GM10847 (cell line): ENCODE data around the gene ANO6.

Experiments used
- POLR2A ChIP-seq: IDR thresholded peaks from 2 replicates; pipeline ENCODE4 v1.6.1; 2011; ENCODE audit not compliant: insufficient read length; ENCODE audit errors: extremely low read depth

Gene ANO6

DNA sequence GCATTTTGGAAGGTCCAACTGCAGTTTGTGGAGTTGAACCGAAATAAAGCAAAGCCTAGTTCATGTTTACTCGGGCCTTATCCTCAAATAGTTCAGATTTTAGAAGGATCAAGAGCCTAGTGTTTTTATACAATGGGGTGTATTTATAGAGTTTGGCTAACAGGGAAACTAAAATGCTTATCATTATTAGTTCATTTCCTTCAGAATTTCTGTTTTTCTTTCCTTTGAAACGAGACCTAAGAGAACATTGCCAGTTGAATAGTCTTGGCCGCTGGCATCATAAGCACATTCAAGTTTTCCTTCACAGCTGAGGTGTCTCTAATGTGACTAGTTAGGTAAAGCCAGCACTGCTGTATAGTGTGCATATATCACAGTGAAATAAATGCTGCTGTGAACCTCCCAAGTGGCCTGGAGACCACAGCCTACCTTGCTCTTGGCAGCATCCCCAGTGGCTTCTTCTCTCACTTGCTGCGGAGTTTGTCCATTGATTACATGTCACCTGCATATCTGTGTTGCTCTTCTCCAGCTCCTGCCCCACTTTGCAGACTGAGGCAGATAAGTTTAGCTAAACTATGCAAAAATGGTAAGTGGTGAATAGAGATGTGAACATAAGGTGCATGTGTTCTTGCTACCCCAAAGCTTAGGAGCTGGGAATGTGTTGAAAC, 88.8 kb downstream of the ANO6 start:
- no peak for TF ChIP-seq POLR2A

DNA sequence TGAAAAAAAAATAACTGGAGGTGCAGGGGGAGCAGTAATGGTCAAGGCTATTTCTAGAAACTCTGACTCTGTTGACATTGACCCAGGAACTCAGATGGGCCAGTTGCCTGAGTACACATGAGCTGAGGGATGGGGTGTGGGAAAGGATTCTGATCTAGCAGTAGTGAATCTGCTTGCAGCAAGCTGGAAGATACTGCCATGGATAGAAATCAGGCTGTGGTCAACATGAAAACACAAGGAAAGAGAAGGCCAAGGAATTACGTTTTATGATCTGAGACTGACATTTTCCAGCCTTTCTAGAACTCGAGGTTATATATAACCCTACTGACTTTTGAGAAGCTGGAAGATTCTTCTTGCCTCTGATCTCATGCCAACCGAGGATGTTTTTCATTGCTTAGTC, 90.0 kb downstream of the ANO6 start:
- no peak for TF ChIP-seq POLR2A

GRCh38 chr12:45309836-45310626, 94.1 kb downstream of the ANO6 start:
- TF ChIP-seq POLR2A = no peak

- no peak for TF ChIP-seq POLR2A
Measured at GRCh38 chr12:45310627-45310968, 94.7 kb downstream of the ANO6 start.

GRCh38 chr12:45312012-45312411, 96.1 kb downstream of the ANO6 start:
- no peak for TF ChIP-seq POLR2A

GRCh38 chr12:45314770-45315169, 98.9 kb downstream of the ANO6 start:
- no peak for TF ChIP-seq POLR2A

- TF ChIP-seq POLR2A = no peak
Measured at GRCh38 chr12:45315462-45315861, 99.6 kb downstream of the ANO6 start.

DNA sequence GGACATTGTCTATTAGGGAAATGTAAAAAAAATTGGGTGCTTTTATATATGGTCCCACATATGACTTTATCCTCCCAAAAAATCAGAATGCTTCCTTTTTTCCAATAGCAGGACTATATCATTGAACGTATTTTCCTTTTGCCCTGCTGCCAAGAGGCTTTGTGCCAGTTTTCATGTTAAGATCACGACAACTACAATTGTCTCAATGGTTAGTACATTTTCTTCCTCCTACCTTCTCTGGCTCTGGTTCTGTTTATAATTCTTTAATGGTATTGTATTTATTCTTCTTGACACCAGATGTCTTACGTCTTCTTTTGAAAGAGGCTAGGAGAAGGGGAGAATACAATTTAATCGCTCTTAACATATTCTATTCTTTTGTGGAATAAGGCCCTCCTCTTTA, 106.9 kb downstream of the ANO6 start:
- no peak for TF ChIP-seq POLR2A

- TF ChIP-seq POLR2A = no peak
Measured at GRCh38 chr12:45324391-45324790, 108.5 kb downstream of the ANO6 start.

DNA sequence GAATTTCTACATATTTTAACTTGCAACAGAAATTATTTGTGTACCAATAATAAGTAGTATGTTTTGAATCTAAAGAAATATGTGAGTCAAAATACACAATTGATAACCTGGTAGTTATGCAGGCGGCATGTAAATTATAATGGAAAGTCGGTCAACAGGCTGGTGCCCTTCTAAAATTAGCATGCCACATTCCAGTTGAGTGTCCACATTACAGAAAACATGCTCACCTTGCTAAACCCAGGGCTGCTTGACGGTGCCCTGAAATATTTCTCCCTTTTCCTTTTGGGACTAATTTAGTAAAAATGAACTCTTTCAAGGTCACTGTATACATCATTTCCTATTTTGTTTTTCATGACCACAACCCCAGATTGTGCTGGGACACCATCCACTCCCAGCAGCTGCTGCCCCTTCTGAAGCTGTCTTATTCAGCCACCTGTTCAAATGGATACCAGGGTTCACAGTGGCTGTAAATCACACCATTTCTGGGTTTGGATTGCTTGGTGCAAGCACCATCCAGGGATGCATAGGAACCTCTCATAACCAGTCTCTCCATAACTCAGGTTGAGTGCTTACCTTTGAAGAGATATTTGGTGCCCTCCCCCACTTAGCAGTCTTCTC, 110.6 kb downstream of the ANO6 start:
- TF ChIP-seq POLR2A = no peak

DNA sequence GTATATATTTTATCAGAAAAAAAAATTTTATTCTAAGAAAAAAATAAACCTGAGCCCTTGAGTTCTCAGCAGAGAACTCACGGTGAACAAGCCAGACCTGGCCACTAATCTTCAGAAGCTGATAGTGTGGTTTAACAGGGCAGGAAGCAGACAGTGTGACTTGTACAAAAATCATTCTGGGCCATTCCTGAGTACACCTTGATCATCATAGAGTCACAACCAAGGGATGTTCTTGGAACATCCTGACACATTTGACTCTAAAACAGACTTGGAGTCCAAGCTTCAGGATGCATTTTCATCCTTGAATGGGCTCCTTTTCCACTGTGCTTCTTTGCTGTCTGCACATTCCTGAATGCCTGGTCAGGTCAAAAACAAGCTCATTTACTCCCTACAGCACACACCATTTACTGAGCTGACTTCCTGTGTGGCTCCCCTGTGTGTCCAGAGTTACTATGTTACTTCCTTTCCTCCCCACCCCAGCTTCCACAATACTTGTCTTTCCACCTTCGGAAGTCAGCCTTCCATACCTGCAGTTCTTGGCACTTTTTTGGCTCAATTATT, 112.0 kb downstream of the ANO6 start:
- no peak for TF ChIP-seq POLR2A

DNA sequence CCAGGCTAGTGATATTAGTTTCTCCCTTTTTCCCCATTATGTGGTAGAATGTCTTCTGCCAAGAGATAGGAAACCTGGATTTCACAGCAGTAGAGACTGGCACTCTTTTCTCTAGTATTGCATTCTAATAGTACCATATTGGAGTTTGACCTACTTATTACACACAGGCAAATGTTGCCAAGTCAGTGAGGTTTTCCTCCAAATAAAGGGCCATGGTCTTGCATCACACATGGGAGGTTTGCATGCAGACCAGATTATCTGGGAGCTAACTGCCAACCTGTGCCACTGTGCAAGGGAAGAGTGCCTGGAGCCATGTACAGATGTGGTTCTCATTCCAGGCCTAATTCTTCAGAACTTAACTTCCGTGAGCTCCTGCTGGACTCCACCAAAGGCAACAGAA, 113.3 kb downstream of the ANO6 start:
- TF ChIP-seq POLR2A = no peak

DNA sequence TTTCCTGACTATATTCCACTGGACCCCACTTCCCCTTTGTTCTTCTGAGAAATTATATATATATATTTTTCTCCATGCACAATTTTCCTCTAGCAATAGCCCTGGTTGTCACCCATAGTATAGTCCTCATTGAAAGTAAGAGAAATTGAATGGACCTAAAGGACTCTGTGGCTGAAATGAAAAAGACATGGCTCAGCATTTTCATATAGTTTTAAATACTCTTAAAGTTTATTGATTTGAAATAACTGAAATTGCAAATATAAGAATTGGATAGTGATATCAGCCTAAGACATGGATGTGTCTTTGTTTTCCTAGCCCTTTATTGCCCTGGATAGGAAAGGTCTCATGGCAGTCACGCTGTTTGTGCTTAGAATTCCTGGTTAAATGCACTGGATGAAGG, 113.8 kb downstream of the ANO6 start:
- TF ChIP-seq POLR2A = no peak

DNA sequence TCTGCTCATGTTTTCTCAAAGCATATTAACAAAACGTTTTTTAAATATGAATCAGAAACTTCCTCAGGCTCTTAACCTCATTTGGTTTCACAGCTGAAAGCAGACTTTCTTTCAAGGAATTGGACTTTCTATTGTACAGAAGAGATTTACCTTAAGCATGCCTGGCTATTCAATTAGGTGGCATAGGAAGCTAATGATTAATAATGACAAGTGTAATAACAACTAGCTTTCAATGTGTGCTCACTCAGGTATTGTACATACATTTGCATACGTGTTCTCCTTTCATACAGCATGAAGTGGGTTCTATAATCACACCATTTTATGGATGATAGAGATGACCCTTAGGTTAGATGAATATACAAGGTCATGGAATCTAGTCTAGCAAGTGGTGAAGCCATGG, 115.7 kb downstream of the ANO6 start:
- no peak for TF ChIP-seq POLR2A

DNA sequence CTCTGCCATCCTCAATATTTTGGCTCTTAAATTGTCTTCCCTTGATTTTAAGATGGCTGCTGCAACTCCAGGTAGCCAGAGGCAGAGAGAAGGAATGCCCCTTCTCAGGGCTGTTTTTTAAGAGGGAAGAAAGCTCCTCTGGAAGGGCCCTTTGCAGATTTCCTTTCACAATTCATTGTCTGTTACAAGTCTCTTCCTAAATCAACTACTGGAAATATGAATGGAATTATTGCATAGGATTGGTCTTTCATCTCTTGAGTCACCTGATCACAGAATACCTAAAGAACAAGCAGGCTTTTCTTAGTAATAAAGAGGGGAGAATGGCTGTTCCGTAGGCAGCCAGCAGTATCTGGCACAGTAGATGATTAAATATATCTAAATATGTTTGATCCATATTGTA, 118.5 kb downstream of the ANO6 start:
- TF ChIP-seq POLR2A = no peak

DNA sequence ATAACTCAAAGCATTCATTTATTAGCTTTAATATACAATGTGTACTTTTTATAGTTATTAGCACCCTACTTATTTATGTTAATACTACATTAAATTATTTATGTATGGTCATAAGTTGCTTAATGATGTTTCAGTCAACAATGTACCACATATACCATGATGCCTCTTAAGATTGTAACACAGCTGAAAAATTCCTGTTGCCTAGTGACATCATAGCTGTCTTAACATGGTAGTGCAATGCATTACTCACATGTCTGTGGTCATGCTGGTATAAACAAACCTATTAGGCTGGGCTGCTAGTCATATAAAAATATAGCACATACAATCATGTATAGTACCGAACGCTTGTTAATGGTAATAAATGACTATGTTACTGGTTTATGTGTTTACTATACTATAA, 120.4 kb downstream of the ANO6 start:
- TF ChIP-seq POLR2A = no peak
